ENCODE measurements around the gene GTF2B. TPM values are rescaled to one million over a fixed set of nuclear protein-coding genes. Genes with fewer than 3 reads are reported as not detected.

Gene GTF2B
- total and polyA plus RNA-seq, 2 of the 4 experiments (the other 2 are of a cell fraction), result 32.0 to 41.0 TPM

GRCh38 chr1:88936760-88937342 is 45.5 kb upstream of the GTF2B start:
- Histone ChIP-seq H2AK9ac (replicated peaks; ENCODE audit: low read depth, low read length, poor library complexity) (no peak overlapping the region), H3K9me3 (ENCODE audit: control insufficient read depth, insufficient read depth, low read length) (no peaks in the 10 kb centered on the region), H2AK5ac (ENCODE audit: low read depth, low read length) (no peak overlapping the region), H3K56ac (ENCODE audit: extremely low read depth, insufficient read depth, low read length) (no peak overlapping the region), H2BK5ac (ENCODE audit: low read depth, low read length, poor library complexity, severe bottlenecking) (no peak overlapping the region), H2AFZ (replicated peaks; ENCODE audit: low read length, poor library complexity) (no peak overlapping the region), H3K9me1 (ENCODE audit: insufficient read depth, low read length) (no peaks in the 10 kb centered on the region; the same call in 1 of the 2 replicates), H3K18ac (ENCODE audit: low read depth, low read length) (no peak overlapping the region), H4K5ac (ENCODE audit: low read depth, low read length) (no peak overlapping the region), H3K14ac (replicated peaks; ENCODE audit: low read depth, low read length) (no peak overlapping the region), H4K20me1 (ENCODE audit: insufficient read depth, low read length) (no peaks in the 10 kb centered on the region; the same call in 1 of the 2 replicates), H4K8ac (ENCODE audit: low read depth in 2 of 2, low read length in 2 of 2) (no peak overlapping the region), H3K9ac (ENCODE audit: low read depth, low read length) (no peak overlapping the region), H3K27ac (ENCODE audit: insufficient read depth, low read length) (no peak overlapping the region), H3K79me1 (ENCODE audit: low read depth in 1 of 2, low read length in 2 of 2) (no peaks in the 10 kb centered on the region), H3K36me3 (ENCODE audit: control insufficient read depth, insufficient read depth, low read length) (peaks cover 24% of the 10 kb centered on the region), H3K4me1 (ENCODE audit: control insufficient read depth, insufficient read depth, low read length) (peaks cover 2% of the 10 kb centered on the region; the same call in 1 of the 2 replicates), H3K4ac (ENCODE audit: low read depth, low read length) (no peak overlapping the region), H3K4me3 (ENCODE audit: insufficient read depth, low read depth, low read length) (no peak overlapping the region), H2BK20ac (ENCODE audit: low read depth, low read length) (no peak overlapping the region), H2BK15ac (ENCODE audit: low read depth, low read length) (no peak overlapping the region), H3K4me2 (ENCODE audit: low read depth, low read length) (no peak overlapping the region), H4K91ac (ENCODE audit: insufficient read depth, low read depth, low read length) (no peak overlapping the region), H2BK120ac (ENCODE audit: low read depth, low read length) (no peak overlapping the region), H3K23ac (ENCODE audit: low read depth, low read length) (no peak overlapping the region), H3K27me3 (ENCODE audit: control insufficient read depth, insufficient read depth, low read length) (no peaks in the 10 kb centered on the region)
- in situ Hi-C loops (cut with MboI; ENCODE audit: low sequenced_read_pairs) (no loop called here), dilution Hi-C loops (cut with HindIII; ENCODE audit: low sequenced_read_pairs, unreplicated experiment) (no loop called here), intact Hi-C loops (cut with micrococcal nuclease) (loop anchor here (1.0 kb wide), 2 partner anchors 201 to 518 kb away; no protein-coding TSS in a partner anchor)
- DNase-seq (no peak), ATAC-seq (ENCODE audit: low read depth) (no peak)
- ChIA-PET CTCF (interaction anchor here (0.5 kb wide), 1 partner anchor 58 kb away, joined by 4 read pairs; no protein-coding TSS in a partner anchor), POLR2A (ENCODE audit: unreplicated experiment) (no interaction called here)
- TF ChIP-seq MXI1 (IDR thresholded peaks at IDR 0.05; ENCODE audit: borderline replicate concordance, low read depth, low read length), result no peak
- no peak for TF ChIP-seq MAFK (IDR thresholded peaks at IDR 0.05; ENCODE audit: low read depth, low read length)
- TF ChIP-seq, protein P1, sequence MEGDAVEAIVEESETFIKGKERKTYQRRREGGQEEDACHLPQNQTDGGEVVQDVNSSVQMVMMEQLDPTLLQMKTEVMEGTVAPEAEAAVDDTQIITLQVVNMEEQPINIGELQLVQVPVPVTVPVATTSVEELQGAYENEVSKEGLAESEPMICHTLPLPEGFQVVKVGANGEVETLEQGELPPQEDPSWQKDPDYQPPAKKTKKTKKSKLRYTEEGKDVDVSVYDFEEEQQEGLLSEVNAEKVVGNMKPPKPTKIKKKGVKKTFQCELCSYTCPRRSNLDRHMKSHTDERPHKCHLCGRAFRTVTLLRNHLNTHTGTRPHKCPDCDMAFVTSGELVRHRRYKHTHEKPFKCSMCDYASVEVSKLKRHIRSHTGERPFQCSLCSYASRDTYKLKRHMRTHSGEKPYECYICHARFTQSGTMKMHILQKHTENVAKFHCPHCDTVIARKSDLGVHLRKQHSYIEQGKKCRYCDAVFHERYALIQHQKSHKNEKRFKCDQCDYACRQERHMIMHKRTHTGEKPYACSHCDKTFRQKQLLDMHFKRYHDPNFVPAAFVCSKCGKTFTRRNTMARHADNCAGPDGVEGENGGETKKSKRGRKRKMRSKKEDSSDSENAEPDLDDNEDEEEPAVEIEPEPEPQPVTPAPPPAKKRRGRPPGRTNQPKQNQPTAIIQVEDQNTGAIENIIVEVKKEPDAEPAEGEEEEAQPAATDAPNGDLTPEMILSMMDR (conservative IDR thresholded peaks at IDR 0.05; ENCODE audit: low read depth, low read length), result no peak
- TF ChIP-seq, protein P2, sequence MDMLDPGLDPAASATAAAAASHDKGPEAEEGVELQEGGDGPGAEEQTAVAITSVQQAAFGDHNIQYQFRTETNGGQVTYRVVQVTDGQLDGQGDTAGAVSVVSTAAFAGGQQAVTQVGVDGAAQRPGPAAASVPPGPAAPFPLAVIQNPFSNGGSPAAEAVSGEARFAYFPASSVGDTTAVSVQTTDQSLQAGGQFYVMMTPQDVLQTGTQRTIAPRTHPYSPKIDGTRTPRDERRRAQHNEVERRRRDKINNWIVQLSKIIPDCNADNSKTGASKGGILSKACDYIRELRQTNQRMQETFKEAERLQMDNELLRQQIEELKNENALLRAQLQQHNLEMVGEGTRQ (IDR thresholded peaks at IDR 0.05; ENCODE audit: low read depth, low read length), result no peak
- no peak for TF ChIP-seq FOS (IDR thresholded peaks at IDR 0.05; ENCODE audit: low read depth, low read length)
- WGBS, 2 experiments (ENCODE audit: extremely low coverage in 2 of 2, insufficient read length in 1 of 2), result 100% methylated on average over 1 of the region's 4 CpGs; no CpG with 5 or more reads in 1 of the 2 experiments
- no TSS peak for BruUV-seq (replicated peaks)

Data from IMR-90 (cell line).